HL-60/S4 treated with phorbol 12-myristate 13-acetate at 8.2 ng/mL for 4 days and 3 days (cell line): ENCODE data around the gene TEF.

Source experiments
- in situ Hi-C: fragments of 300-500 bp; cut with MboI; formaldehyde crosslinking; loops from 2 replicates; pipeline ENCODE4 v1.15.0; 2022; ENCODE audit warnings: low sequenced_read_pairs

The TEF gene

GRCh38 chr22:41353862-41354575, 27.7 kb upstream of the TEF start:
- in situ Hi-C loops, result no loop called here

- in situ Hi-C loops, result no loop called here
These were observed 26.8 kb upstream of the TEF start for GRCh38 chr22:41354979-41355378.

- in situ Hi-C loops, result no loop called here
These were observed 25.8 kb upstream of the TEF start for GRCh38 chr22:41355895-41356294.

- in situ Hi-C loops, result no loop called here
These were observed 25.2 kb upstream of the TEF start for GRCh38 chr22:41356430-41357028.

- in situ Hi-C loops, result no loop called here
These were observed 24.6 kb upstream of the TEF start for GRCh38 chr22:41357191-41357590.

GRCh38 chr22:41358927-41359326, 22.8 kb upstream of the TEF start:
- in situ Hi-C loops, result no loop called here

- in situ Hi-C loops, result no loop called here
These were observed 22.4 kb upstream of the TEF start for GRCh38 chr22:41359376-41359775.

- in situ Hi-C loops, result no loop called here
These were observed 21.6 kb upstream of the TEF start for GRCh38 chr22:41360126-41360525.

- in situ Hi-C loops, result no loop called here
These were observed 19.9 kb upstream of the TEF start for GRCh38 chr22:41361716-41362310.

GRCh38 chr22:41362615-41363014, 19.1 kb upstream of the TEF start:
- in situ Hi-C loops, result no loop called here

- in situ Hi-C loops, result no loop called here
These were observed 17.5 kb upstream of the TEF start for GRCh38 chr22:41364233-41364632.

GRCh38 chr22:41364955-41365354, 16.8 kb upstream of the TEF start:
- in situ Hi-C loops, result no loop called here

- in situ Hi-C loops, result no loop called here
These were observed 16.3 kb upstream of the TEF start for GRCh38 chr22:41365425-41365824.

- in situ Hi-C loops, result no loop called here
These were observed 15.3 kb upstream of the TEF start for GRCh38 chr22:41366323-41367029.

GRCh38 chr22:41367039-41367679, 14.6 kb upstream of the TEF start:
- in situ Hi-C loops, result no loop called here

- in situ Hi-C loops, result no loop called here
These were observed 13.8 kb upstream of the TEF start for GRCh38 chr22:41367680-41368542.

GRCh38 chr22:41368543-41369423, 13.0 kb upstream of the TEF start:
- in situ Hi-C loops, result no loop called here

GRCh38 chr22:41369424-41369745, 12.4 kb upstream of the TEF start:
- in situ Hi-C loops, result no loop called here

- in situ Hi-C loops, result no loop called here
These were observed 11.9 kb upstream of the TEF start for GRCh38 chr22:41369837-41370236.

GRCh38 chr22:41377846-41378245, 3.9 kb upstream of the TEF start:
- in situ Hi-C loops, result no loop called here
